Muscle of arm (tissue), 12 donors: ENCODE data around the gene CDH23. TPM values are rescaled to one million over a fixed set of nuclear protein-coding genes. Genes with fewer than 3 reads are reported as not detected.

ENCODE experiments used
- DNase-seq: peaks from one replicate; pipeline ENCODE4 v3.0.0-alpha.2; 2013
- polyA plus RNA-seq, 12 donors: library from polyadenylated mRNA; unstranded; fragments of 120-200 nt; gene quantifications; one replicate each; pipeline ENCODE4 v1.2.1, GENCODE V29; 2013; ENCODE audit not compliant: insufficient read length in 12 of 12

Gene CDH23
- polyA plus RNA-seq, 12 donors, result 2.9 to 7.4 (median 4.3) TPM; not detected in 1

- DNase-seq, result no peak
Measured at GRCh38 chr10:71621231-71622153, 224.8 kb downstream of the CDH23 start.

GRCh38 chr10:71622154-71622526 lies 225.4 kb downstream of the CDH23 start:
- no peak for DNase-seq

- no peak for DNase-seq
Measured at GRCh38 chr10:71622616-71623015, 225.9 kb downstream of the CDH23 start.

GRCh38 chr10:71623098-71623985 lies 226.6 kb downstream of the CDH23 start:
- no peak for DNase-seq

GRCh38 chr10:71623986-71624291 lies 227.2 kb downstream of the CDH23 start:
- no peak for DNase-seq

- DNase-seq, result no peak
Measured at GRCh38 chr10:71625445-71626175, 228.9 kb downstream of the CDH23 start.

GRCh38 chr10:71627230-71627939 lies 230.7 kb downstream of the CDH23 start:
- DNase-seq, result no peak

GRCh38 chr10:71627956-71628355 lies 231.2 kb downstream of the CDH23 start:
- DNase-seq, result no peak

GRCh38 chr10:71629131-71629530 lies 232.4 kb downstream of the CDH23 start:
- no peak for DNase-seq

- no peak for DNase-seq
Measured at GRCh38 chr10:71630168-71630567, 233.4 kb downstream of the CDH23 start.

- no peak for DNase-seq
Measured at GRCh38 chr10:71631007-71631861, 234.5 kb downstream of the CDH23 start.

GRCh38 chr10:71632200-71632820 lies 235.6 kb downstream of the CDH23 start:
- DNase-seq, result no peak

- DNase-seq, result no peak
Measured at GRCh38 chr10:71632896-71633600, 236.3 kb downstream of the CDH23 start.

GRCh38 chr10:71633920-71634319 lies 237.2 kb downstream of the CDH23 start:
- DNase-seq, result no peak

- DNase-seq, result no peak
Measured at GRCh38 chr10:71634531-71635164, 237.9 kb downstream of the CDH23 start.

GRCh38 chr10:71635251-71635866 lies 238.6 kb downstream of the CDH23 start:
- DNase-seq, result no peak

- DNase-seq, result no peak
Measured at GRCh38 chr10:71635867-71636266, 239.1 kb downstream of the CDH23 start.

GRCh38 chr10:71636588-71636987 lies 239.9 kb downstream of the CDH23 start:
- no peak for DNase-seq
